ENCODE data around the gene OTOG. TPM values are rescaled to one million over a fixed set of nuclear protein-coding genes. Genes with fewer than 3 reads are reported as not detected.
"Not testable (repeated sequence)": the region's sequence is repeated elsewhere in the genome, so short reads cannot be mapped to it uniquely, and the experiment has no call there.

Gene OTOG
- total RNA-seq, 1 donor from 2014 or later: not detected

GRCh38 chr11:17622711-17623110 is 75.7 kb downstream of the OTOG start:
- DNase-seq (ENCODE audit: extremely low read depth, low read depth, low spot score): not testable (repeated sequence)

DNA sequence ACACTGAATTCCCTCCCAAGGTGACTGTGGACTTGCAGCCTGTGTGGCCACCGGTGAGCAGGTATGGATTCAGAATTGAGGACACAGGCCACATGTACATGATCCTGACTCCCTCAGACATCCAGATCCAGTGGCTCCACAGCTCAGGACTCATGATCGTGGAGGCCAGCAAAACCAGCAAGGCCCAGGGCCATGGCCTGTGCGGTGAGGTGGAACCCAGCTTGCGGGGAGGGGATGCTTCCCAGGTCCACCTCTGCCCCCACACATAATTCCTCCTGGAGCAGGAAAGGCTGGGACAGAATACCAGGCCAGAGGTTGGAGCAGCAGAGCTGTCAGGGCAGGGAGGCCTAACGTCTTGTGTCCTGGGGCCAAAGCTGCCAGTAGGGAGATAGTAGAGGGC is 82.1 kb downstream of the OTOG start:
- no peak for DNase-seq (ENCODE audit: extremely low read depth, low read depth, low spot score)

DNA sequence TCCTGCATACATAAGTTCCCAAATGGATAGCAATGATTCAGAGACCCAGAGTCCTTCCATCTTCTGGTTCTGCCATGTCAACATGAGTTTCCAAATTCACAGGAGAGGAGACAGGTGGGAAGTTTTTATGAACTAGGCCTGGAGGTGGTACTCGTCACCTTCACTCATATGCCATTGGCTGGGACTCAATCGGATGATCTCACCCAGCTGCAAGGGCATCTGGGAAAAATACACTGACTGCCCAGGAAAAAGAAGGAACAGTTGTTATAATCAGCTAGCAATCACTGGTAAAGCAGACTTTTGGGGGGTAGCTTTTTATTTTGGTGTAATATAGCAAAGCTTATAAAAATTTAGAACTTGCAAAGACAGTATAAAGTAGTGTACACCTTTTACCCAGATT is 83.9 kb downstream of the OTOG start:
- no peak for DNase-seq (ENCODE audit: extremely low read depth, low read depth, low spot score)

- no peak for DNase-seq (ENCODE audit: extremely low read depth, low read depth, low spot score)
These were observed 84.8 kb downstream of the OTOG start for GRCh38 chr11:17631702-17632365.

GRCh38 chr11:17633279-17633986 is 86.4 kb downstream of the OTOG start:
- DNase-seq (ENCODE audit: extremely low read depth, low read depth, low spot score): no peak

DNA sequence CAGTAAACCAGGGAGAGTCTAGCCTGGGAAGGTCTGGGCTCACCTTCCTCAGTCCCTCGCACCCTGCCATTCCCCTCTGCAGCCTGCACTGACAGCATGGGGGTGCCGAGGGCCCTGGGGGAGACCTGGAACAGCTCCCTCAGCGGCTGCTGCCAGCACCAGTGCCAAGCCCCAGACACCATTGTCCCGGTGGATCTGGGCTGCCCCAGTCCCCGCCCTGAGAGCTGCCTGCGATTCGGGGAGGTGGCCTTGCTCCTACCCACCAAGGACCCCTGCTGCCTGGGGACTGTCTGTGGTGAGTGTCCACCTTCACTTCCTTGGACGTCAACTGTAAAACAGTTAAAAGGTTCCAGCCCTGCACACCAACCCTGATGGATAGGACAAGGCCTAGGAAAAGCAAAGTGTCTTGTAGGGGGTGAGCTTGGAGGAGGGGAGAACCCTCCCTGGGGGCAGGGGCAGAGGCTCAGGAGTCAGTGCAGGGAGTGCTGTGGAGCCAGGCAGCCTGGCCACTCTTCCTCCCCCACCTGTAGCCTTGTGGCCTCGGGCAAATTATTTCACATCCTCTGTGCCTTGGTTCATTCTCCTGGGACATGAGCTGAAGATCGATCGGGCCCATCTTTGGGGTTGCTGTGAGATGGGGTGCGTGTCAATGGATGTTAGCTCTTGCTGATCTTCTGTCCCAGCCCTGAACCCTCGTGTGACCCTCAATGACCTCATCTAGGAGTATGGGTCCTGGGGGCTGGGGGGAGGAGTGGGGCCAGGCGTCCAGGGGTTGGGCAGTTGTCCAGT is 87.1 kb downstream of the OTOG start:
- no peak for DNase-seq (ENCODE audit: extremely low read depth, low read depth, low spot score)

DNA sequence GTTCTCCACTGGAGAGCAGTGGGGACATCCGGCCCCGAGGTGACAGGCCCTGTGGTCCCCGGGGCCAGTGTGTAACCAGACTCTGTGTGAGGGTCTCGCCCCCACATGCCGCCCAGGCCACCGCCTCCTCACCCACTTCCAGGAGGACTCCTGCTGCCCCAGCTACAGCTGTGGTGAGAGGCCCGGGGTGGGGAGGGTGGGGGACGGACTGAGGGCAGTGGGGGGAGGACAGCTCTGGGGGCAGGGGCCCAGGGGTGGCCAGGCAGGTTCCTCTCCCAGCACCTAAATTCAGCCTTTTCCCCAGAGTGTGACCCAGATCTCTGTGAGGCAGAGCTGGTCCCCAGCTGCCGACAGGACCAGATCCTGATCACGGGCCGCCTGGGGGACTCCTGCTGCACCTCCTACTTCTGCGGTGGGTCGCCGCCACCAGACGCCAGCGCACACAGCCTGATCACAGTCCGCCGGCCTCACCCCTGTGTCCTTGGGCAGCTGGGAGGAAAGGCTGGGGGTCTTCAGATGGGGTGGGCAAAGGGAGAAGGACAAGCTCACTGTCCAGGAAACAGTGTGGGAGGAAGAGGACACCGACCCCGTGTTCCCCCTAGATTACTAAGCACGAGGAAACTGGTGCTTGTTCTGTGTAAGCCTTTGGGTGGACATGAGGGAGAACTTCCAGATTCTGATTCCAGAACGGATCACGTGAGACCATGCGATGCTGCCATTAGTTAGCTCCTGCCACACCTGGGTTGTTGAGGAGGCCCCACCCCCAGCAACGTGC is 87.9 kb downstream of the OTOG start:
- no peak for DNase-seq (ENCODE audit: extremely low read depth, low read depth, low spot score)

DNA sequence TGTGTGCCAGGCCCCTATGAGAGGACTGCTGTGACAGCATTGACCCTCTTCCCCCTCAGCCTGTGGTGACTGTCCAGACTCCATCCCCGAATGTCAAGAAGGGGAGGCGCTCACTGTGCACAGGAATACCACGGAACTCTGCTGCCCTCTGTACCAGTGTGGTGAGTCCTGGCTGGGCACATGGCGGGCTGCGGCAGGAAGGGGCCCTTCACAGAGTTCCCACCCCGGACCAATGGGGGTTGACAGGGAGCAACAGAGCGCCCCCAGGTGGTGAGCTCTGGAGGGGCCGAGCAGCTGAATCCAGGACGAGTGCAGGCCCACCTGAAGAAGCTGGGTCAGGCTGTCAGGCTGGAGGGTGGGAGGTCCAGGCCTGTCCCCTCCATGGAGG is 88.5 kb downstream of the OTOG start:
- no peak for DNase-seq (ENCODE audit: extremely low read depth, low read depth, low spot score)

DNA sequence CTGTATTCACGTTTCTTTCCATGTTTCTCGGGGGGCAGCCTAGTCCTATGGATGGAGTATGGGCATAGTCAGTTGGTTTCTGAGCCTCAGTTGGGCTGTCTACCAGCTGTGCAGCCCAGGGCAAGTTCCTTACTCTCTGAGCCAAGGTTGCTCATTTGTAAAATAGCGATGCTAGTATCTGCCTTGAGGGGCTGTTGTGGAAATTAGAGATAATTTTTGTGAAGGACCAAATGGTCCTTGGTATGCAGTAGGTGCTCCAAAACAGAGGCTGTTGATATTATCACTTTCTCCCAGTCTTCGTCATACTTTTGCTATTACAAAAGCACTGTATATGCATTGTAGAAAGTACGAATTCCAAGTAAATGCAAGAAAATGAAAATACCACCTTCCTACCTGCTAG is 89.7 kb downstream of the OTOG start:
- DNase-seq (ENCODE audit: extremely low read depth, low read depth, low spot score): no peak

GRCh38 chr11:17637901-17638300 is 90.8 kb downstream of the OTOG start:
- no peak for DNase-seq (ENCODE audit: extremely low read depth, low read depth, low spot score)

DNA sequence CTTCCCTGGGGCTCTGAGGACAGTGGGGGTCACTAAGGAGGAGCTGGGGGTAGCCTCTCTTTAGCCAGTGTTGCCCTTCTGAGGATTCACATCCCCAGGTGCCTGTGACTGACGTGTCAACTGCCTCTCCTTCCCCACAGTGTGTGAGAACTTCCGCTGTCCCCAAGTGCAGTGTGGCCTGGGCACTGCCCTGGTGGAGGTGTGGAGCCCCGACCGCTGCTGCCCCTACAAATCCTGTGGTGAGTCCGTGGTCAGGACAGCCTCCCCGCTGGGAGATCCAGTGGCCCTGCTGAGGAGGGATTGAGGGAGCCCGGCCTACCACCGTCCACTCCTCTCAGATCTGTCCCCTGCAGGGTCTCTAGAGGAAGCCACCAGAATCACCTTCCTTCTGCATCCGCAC is 91.3 kb downstream of the OTOG start:
- no peak for DNase-seq (ENCODE audit: extremely low read depth, low read depth, low spot score)

DNA sequence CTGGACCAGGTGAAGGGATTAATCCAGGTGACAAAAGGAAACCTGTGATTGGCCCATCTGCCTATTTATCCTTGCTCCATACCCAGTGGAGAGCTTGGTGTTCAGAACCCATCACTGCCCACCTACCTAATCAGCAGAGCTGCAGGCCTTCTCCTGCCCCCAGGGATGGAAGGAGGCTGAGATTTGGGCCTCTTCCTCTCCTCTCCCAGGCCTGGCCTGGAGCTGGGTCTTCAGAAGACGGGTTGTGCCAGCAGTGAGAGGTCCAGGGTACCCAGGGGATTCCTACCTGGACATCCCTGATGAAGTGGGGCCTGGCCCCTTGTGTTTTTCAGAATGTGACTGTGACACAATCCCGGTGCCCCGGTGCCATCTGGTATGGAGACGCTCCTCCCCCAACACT is 92.0 kb downstream of the OTOG start:
- DNase-seq (ENCODE audit: extremely low read depth, low read depth, low spot score): no peak

DNA sequence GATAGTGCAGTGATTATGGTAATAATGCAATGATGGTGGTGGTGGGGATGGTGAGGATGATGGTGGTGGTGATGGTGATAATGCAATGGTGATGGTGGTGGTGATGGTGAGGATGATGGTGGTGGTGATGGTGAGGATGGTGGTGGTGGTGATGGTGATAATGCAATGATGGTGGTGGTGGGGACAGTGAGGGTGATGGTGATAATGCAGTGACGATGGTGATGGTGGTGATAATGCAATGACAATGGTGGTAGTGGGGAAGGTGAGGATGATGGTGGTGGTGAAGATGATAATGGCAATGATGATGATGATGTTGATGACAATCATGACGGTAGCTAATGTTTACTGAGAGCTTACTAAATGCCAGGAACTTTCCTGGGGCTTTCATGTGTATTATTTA is 92.7 kb downstream of the OTOG start:
- no peak for DNase-seq (ENCODE audit: extremely low read depth, low read depth, low spot score)

DNA sequence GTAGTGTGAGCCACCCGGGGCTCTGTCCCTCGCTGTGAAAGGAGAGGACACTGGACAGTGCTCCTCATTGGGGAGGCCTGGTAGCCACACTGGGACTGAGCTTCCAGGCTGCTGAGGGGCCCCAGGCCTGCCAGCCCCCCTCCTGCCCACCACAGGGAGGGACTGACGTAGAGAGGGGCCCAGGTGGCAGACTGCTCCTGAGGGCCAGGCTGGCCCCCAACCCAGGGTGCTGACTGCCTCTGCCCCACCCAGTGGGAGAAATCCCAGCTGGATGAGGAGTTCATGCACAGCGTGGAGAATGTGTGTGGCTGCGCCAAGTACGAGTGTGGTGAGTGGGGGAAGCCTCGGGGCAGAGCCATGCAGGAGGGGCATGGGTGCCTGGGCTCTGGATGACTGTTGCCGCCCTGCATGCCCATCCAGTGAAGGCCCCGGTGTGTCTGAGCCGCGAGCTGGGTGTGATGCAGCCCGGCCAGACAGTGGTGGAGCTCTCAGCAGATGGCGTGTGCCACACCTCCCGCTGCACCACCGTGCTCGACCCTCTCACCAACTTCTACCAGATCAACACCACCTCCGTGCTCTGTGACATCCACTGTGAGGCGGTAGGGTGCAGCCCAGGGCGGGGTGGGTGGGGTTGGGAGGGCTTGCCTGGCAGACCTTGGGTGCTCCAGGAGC is 93.6 kb downstream of the OTOG start:
- no peak for DNase-seq (ENCODE audit: extremely low read depth, low read depth, low spot score)

GRCh38 chr11:17641792-17642350 is 94.8 kb downstream of the OTOG start:
- DNase-seq (ENCODE audit: extremely low read depth, low read depth, low spot score): no peak

- no peak for DNase-seq (ENCODE audit: extremely low read depth, low read depth, low spot score)
These were observed 95.3 kb downstream of the OTOG start for GRCh38 chr11:17642370-17642769.

DNA sequence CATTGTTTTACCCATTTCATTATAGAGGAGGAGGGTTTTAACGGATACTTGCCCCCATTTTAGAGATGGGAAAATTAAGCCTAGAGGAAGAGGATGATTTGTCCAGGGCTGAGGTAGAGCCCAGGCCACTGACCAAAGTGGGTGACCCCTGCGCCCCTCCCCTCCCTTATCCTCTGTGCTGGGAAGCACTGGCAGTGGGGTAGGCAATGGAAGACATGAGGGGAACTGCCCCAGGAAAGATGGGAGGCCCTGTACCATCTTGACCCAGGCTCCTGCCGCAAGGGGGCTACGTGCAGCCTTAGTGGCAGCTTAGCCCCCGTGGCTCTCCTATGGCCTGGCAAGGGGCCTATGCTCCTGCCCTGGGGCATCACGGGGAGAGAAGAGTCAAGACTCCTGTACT is 95.9 kb downstream of the OTOG start:
- DNase-seq (ENCODE audit: extremely low read depth, low read depth, low spot score): no peak

DNA sequence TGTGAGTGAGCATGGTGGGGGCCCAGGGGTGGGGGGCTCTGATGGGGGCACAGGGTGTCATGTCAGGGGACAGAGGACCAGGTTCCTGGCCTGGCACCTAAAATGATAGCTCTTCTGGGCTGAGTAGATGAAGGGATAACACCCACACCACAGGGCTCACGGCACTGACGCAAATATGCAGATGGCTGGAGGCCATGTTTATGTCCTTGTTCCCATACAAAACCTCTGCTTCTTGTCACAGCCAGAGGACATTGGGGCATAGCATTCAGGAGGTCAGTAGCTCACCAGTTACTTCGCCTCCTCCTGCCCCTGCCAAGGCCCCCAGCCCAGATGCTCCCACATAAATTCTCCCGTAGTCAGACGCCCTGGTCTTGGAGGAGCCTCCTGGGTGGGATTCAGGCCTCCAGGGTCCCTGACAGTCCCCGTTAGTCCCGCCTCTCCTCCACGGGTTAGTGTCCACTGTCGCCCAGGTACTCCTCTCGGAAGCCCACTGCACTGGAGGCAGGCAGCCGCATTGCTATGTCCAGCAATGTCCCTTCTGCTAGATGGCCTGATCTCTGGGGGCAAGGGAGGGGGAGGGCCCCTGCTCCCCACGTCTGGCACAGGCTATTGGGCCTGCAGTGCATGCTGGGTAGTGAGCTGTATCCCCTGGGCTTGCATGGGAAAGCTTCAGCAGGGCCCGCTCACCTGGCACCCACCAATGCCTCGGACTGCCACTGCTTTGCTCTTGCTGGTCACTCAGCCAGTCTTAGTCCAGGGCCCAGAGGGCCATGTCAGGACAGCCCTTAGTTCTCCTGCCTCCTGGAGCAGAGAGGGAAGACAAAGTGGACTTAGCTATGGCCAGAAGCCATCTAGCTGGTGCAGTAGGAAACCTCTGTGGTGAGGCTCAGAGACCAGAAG is 96.7 kb downstream of the OTOG start:
- DNase-seq (ENCODE audit: extremely low read depth, low read depth, low spot score): no peak

Measured in glomerular endothelial cell (primary cell).